HEK293T (cell line): Measurements from ENCODE around the gene CCSAP.

Source experiments
- ARNT ChIP-seq: fragments of 450-650 bp; IDR thresholded peaks from 2 replicates; pipeline ENCODE4 v1.6.1; 2017; ENCODE audit warnings: mild to moderate bottlenecking
- BHLHE40 ChIP-seq: fragments of 450-650 bp; IDR thresholded peaks from 2 replicates; pipeline ENCODE4 v1.6.1; 2016; ENCODE audit warnings: mild to moderate bottlenecking, moderate library complexity, borderline replicate concordance
- CTBP1 ChIP-seq: fragments of 450-650 bp; IDR thresholded peaks from 2 replicates; pipeline ENCODE4 v1.6.1; 2016; ENCODE audit warnings: borderline replicate concordance
- FOXA1 ChIP-seq: fragments of 450-650 bp; IDR thresholded peaks from 2 replicates; pipeline ENCODE4 v1.6.1; 2016; ENCODE audit warnings: mild to moderate bottlenecking
- FOXK2 ChIP-seq: fragments of 450-650 bp; IDR thresholded peaks from 2 replicates; pipeline ENCODE4 v1.6.1; 2016; ENCODE audit warnings: mild to moderate bottlenecking
- FOXM1 ChIP-seq: fragments of 450-650 bp; IDR thresholded peaks from 2 replicates; pipeline ENCODE4 v1.6.1; 2017; ENCODE audit warnings: mild to moderate bottlenecking, borderline replicate concordance
- HDGF ChIP-seq: fragments of 450-650 bp; IDR thresholded peaks from 2 replicates; pipeline ENCODE4 v1.6.1; 2017; ENCODE audit warnings: antibody characterized with exemption, borderline replicate concordance
- NFRKB ChIP-seq: fragments of 450-650 bp; IDR thresholded peaks from 2 replicates; pipeline ENCODE4 v1.6.1; 2016; ENCODE audit warnings: mild to moderate bottlenecking, moderate library complexity
- PKNOX1 ChIP-seq: fragments of 450-650 bp; IDR thresholded peaks from 2 replicates; pipeline ENCODE4 v1.6.1; 2016
- SP1 ChIP-seq: fragments of 450-650 bp; IDR thresholded peaks from 2 replicates; pipeline ENCODE4 v1.6.1; 2017
- SUZ12 ChIP-seq: fragments of 450-650 bp; IDR thresholded peaks from 2 replicates; pipeline ENCODE4 v1.6.1; 2016; ENCODE audit warnings: mild to moderate bottlenecking
- ZNF384 ChIP-seq: fragments of 450-650 bp; IDR thresholded peaks from 2 replicates; pipeline ENCODE4 v1.6.1; 2016

GRCh38 chr1:229390130-229390529 lies 47.3 kb upstream of the CCSAP start:
- no peak for TF ChIP-seq FOXA1
- no peak for TF ChIP-seq SUZ12
- no peak for TF ChIP-seq HDGF
- no peak for TF ChIP-seq SP1
- no peak for TF ChIP-seq BHLHE40
- TF ChIP-seq CTBP1: no peak
- TF ChIP-seq ZNF384: no peak
- TF ChIP-seq FOXM1: no peak
- TF ChIP-seq FOXK2: no peak
- TF ChIP-seq ARNT: no peak
- no peak for TF ChIP-seq PKNOX1
- TF ChIP-seq NFRKB: no peak
